H1 (cell line): ENCODE data around the gene TGOLN2. TPM values are rescaled to one million over a fixed set of nuclear protein-coding genes. Genes with fewer than 3 reads are reported as not detected.

ENCODE experiments used
- CTCF ChIA-PET: fragments of 300-600 bp; sonication (Branson Sonifier 250); formaldehyde crosslinking; loops from one replicate; lab custom pipeline; 2021; ENCODE audit not compliant: partially characterized antibody; lab: Charles Lee
- POLR2A ChIA-PET: fragments of 300-600 bp; sonication (Branson Sonifier 250); formaldehyde crosslinking; loops from one replicate; lab custom pipeline; 2021; ENCODE audit warnings: inconsistent platforms; ENCODE audit not compliant: partially characterized antibody; lab: Charles Lee
- DNase-seq, 2 experiments: peaks; one replicate each; pipeline versions ENCODE4 v3.0.0 to v3.0.0-alpha.2; 2010 to 2022; ENCODE audit warnings: low spot score in 2 of 2, low read depth in 1 of 2, mixed read lengths in 1 of 2
- FAIRE-seq: peaks from 2 replicates; lab custom pipeline; 2011; peaks lifted over from hg19 to GRCh38; lab: Jason Lieb, UNC
- H2AFZ ChIP-seq: 2 replicates; pipeline ENCODE4 v1.8.1; 2012; ENCODE audit warnings: low read length, inconsistent platforms
- H2AK5ac ChIP-seq: 2 replicates; pipeline ENCODE4 v1.6.1; 2013; ENCODE audit warnings: low read depth, low read length
- H2BK120ac ChIP-seq: replicated peaks from 2 replicates; pipeline ENCODE3; 2013; ENCODE audit warnings: low read depth, low read length, inconsistent platforms
- H2BK12ac ChIP-seq: 2 replicates; pipeline ENCODE4 v1.6.1; 2013; ENCODE audit warnings: low read depth, low read length
- H2BK15ac ChIP-seq: 2 replicates; pipeline ENCODE4 v1.6.1; 2013; ENCODE audit warnings: low read length
- H2BK20ac ChIP-seq: 2 replicates; pipeline ENCODE4 v1.6.1; 2013; ENCODE audit warnings: low read length
- H2BK5ac ChIP-seq: 2 replicates; pipeline ENCODE4 v1.6.1; 2013; ENCODE audit warnings: low read depth, low read length
- H3K14ac ChIP-seq: 2 replicates; pipeline ENCODE4 v1.6.1; 2013; ENCODE audit warnings: inconsistent platforms; ENCODE audit not compliant: insufficient read length
- H3K18ac ChIP-seq: 2 replicates; pipeline ENCODE4 v1.6.1; 2013; ENCODE audit warnings: low read length; ENCODE audit errors: extremely low read depth
- H3K23ac ChIP-seq: 2 replicates; pipeline ENCODE4 v1.6.1; 2013; ENCODE audit warnings: inconsistent platforms; ENCODE audit not compliant: insufficient read length
- H3K23me2 ChIP-seq: 2 replicates; pipeline ENCODE4 v1.6.1; 2013; ENCODE audit warnings: low read depth, low read length
- H3K27ac ChIP-seq: 2 replicates; pipeline ENCODE4 v1.6.1; 2011; ENCODE audit warnings: low read depth, low read length, inconsistent platforms
- H3K27me3 ChIP-seq, 4 experiments: replicated peaks in 1 of 4; 1 replicate in 1 of 4; 2 replicates in 3 of 4; pipeline versions ENCODE4 v1.6.1 to v1.8.1; 2011 to 2013; ENCODE audit warnings: low read length in 3 of 4, mild to moderate bottlenecking in 3 of 4, inconsistent platforms in 2 of 4, mixed read lengths in 2 of 4, moderate library complexity in 1 of 4; ENCODE audit not compliant: control insufficient read depth in 3 of 4, insufficient read depth in 3 of 4; ENCODE audit errors: extremely low read depth in 1 of 4
- H3K36me3 ChIP-seq, 4 experiments: 2 replicates each; pipeline versions ENCODE4 v1.6.1 to v1.8.1; 2011 to 2013; ENCODE audit warnings: mild to moderate bottlenecking in 4 of 4, low read length in 3 of 4, moderate library complexity in 2 of 4, control low read depth in 1 of 4, inconsistent platforms in 1 of 4; ENCODE audit not compliant: insufficient read depth in 4 of 4, control insufficient read depth in 2 of 4
- H3K4ac ChIP-seq: replicated peaks from 2 replicates; pipeline ENCODE3; 2013; ENCODE audit warnings: low read length, low read depth, mixed read lengths, inconsistent platforms; ENCODE audit not compliant: insufficient read length
- H3K4me1 ChIP-seq, 4 experiments: replicated peaks in 1 of 4; 1 replicate in 1 of 4; 2 replicates in 3 of 4; pipeline versions ENCODE4 v1.6.1 to v1.8.1; 2011 to 2013; ENCODE audit warnings: low read length in 3 of 4, inconsistent platforms in 2 of 4, mixed read lengths in 1 of 4; ENCODE audit not compliant: insufficient read depth in 4 of 4, control insufficient read depth in 3 of 4
- H3K4me2 ChIP-seq, 2 experiments: 2 replicates each; pipeline versions ENCODE4 v1.6.1 to v1.8.1; 2011 to 2013; ENCODE audit warnings: low read depth in 2 of 2, low read length in 2 of 2, control low read depth in 1 of 2, inconsistent platforms in 1 of 2, mild to moderate bottlenecking in 1 of 2; ENCODE audit not compliant: insufficient read depth in 1 of 2
- H3K4me3 ChIP-seq, 4 experiments: fragments of 200-600, 300-600 bp in 1 of 4; sonication (generic), shearing (Covaris generic), sonication (Bioruptor Twin) in 1 of 4; 2 replicates each; pipeline versions ENCODE4 v1.5.1 to v1.8.1; 2011 to 2016; ENCODE audit warnings: low read length in 4 of 4, low read depth in 3 of 4, control low read depth in 2 of 4, inconsistent platforms in 2 of 4, mild to moderate bottlenecking in 2 of 4, mixed read lengths in 1 of 4, moderate library complexity in 1 of 4; ENCODE audit not compliant: insufficient read depth in 2 of 4; ENCODE audit errors: extremely low read depth in 1 of 4
- H3K56ac ChIP-seq: replicated peaks from 2 replicates; pipeline ENCODE3; 2013; ENCODE audit warnings: low read depth, mild to moderate bottlenecking, mixed read lengths, low read length, inconsistent platforms; ENCODE audit not compliant: insufficient read length
- H3K79me1 ChIP-seq: 2 replicates; pipeline ENCODE4 v1.6.1; 2013; ENCODE audit warnings: low read depth, low read length, control low read depth
- H3K79me2 ChIP-seq, 2 experiments: 2 replicates each; pipeline versions ENCODE4 v1.6.1 to v1.8.1; 2012 to 2013; ENCODE audit warnings: low read length in 2 of 2, mild to moderate bottlenecking in 2 of 2, inconsistent platforms in 1 of 2; ENCODE audit not compliant: insufficient read depth in 2 of 2, control insufficient read depth in 1 of 2
- H3K9ac ChIP-seq, 4 experiments: replicated peaks in 1 of 4; 1 replicate in 1 of 4; 2 replicates in 3 of 4; pipeline versions ENCODE4 v1.6.1 to v1.8.1; 2011 to 2013; ENCODE audit warnings: low read depth in 3 of 4, low read length in 3 of 4, control low read depth in 2 of 4, mild to moderate bottlenecking in 2 of 4, moderate library complexity in 2 of 4, inconsistent platforms in 1 of 4; ENCODE audit errors: extremely low read depth in 1 of 4
- H3K9me3 ChIP-seq, 2 experiments: 2 replicates each; pipeline versions ENCODE4 v1.6.1 to v1.8.1; 2012 to 2013; ENCODE audit warnings: mild to moderate bottlenecking in 2 of 2, moderate library complexity in 2 of 2, control low read depth in 1 of 2, inconsistent platforms in 1 of 2, low read depth in 1 of 2, low read length in 1 of 2, mixed read lengths in 1 of 2; ENCODE audit not compliant: insufficient read depth in 2 of 2
- H4K20me1 ChIP-seq, 2 experiments: replicated peaks in 1 of 2; 2 replicates each; pipeline versions ENCODE3 to v1.8.1; 2011 to 2013; ENCODE audit warnings: inconsistent platforms in 2 of 2, low read length in 2 of 2, mild to moderate bottlenecking in 1 of 2; ENCODE audit not compliant: insufficient read depth in 2 of 2, control insufficient read depth in 1 of 2
- H4K5ac ChIP-seq: 2 replicates; pipeline ENCODE4 v1.6.1; 2013; ENCODE audit warnings: low read length, low read depth, mixed read lengths, inconsistent platforms; ENCODE audit not compliant: insufficient read length
- H4K8ac ChIP-seq: 2 replicates; pipeline ENCODE4 v1.8.0; 2013; ENCODE audit warnings: mild to moderate bottlenecking, moderate library complexity, low read length, inconsistent platforms; ENCODE audit not compliant: insufficient read depth; ENCODE audit errors: extremely low read depth
- H4K91ac ChIP-seq: replicated peaks from 2 replicates; pipeline ENCODE3; 2013; ENCODE audit warnings: low read length, mixed read lengths, inconsistent platforms; ENCODE audit not compliant: insufficient read length
- SAP30 ChIP-seq: fragments of 300-600 bp; sonication (generic); IDR thresholded peaks from 2 replicates; pipeline ENCODE4 v1.7.1; 2012; ENCODE audit warnings: low read length, moderate library complexity, mild to moderate bottlenecking, inconsistent platforms; ENCODE audit not compliant: insufficient read depth, insufficient replicate concordance
- SIRT6 ChIP-seq: IDR thresholded peaks from one replicate; pipeline ENCODE4 v1.7.1; 2012; ENCODE audit warnings: low read length, inconsistent platforms
- SIX5 ChIP-seq: IDR thresholded peaks from 2 replicates; pipeline ENCODE4 v1.6.1; 2011; ENCODE audit warnings: mild to moderate bottlenecking, low read depth, low read length
- TAF1 ChIP-seq: IDR thresholded peaks from 2 replicates; pipeline ENCODE4 v1.6.1; 2011; ENCODE audit warnings: mild to moderate bottlenecking, low read depth, low read length
- USF2 ChIP-seq: IDR thresholded peaks from 2 replicates; pipeline ENCODE4 v1.6.1; 2011; ENCODE audit warnings: low read length, improper control_type of control experiment
- WGBS, 2 experiments: shearing (Covaris generic) in 1 of 2; methylation state at CpG; one replicate each; pipeline versions ENCODE4 v1.1.6 to v1.1.7; 2013 to 2015; ENCODE audit warnings: low lambda C conversion rate in 2 of 2, mixed read lengths in 2 of 2, inconsistent platforms in 1 of 2, low coverage in 1 of 2, missing lambda C conversion rate in 1 of 2; ENCODE audit not compliant: insufficient replicate concordance in 2 of 2, insufficient coverage in 1 of 2, insufficient read length in 1 of 2; ENCODE audit errors: extremely low coverage in 1 of 2, missing lambda C conversion rate in 1 of 2; 5-methylcytosine and 5-hydroxymethylcytosine counted together
- polyA plus RNA-seq, 7 experiments: library from polyadenylated mRNA; depleted of rRNA in 3 of 7; stranded (reverse) in 5 of 7; unstranded in 2 of 7; fragments of >200 nt in 5 of 7; fragments of 200-250 nt in 2 of 7; gene quantifications; 1 replicate in 5 of 7; 2 replicates in 1 of 7; 4 replicates in 1 of 7; pipeline versions ENCODE4 v1.2.1 to v1.2.3, GENCODE V29; 2011 to 2013; ENCODE audit warnings: missing spikeins in 2 of 7, mixed read lengths in 2 of 7
- total RNA-seq: library from RNA; stranded (reverse); fragmentation: NEBNext Ultra II Directional; extraction: Animal tissue kit (Norgen Biotek cat#: 25700); gene quantifications from 2 replicates; pipeline ENCODE4 v1.2.1, GENCODE V29; 2021

The TGOLN2 gene
- total and polyA plus RNA-seq, 2 of the 8 experiments (the other 6 are each of a cell fraction or from before 2014, with no cell fraction given), result 33.9 to 38.9 TPM

- Histone ChIP-seq H2AFZ (no peak overlapping the region), H2BK120ac (no peak overlapping the region), H2BK20ac (no peak overlapping the region), H3K4me3 (no peak overlapping the region), H3K9me3 (no peaks in the 10 kb centered on the region), H3K36me3 (peaks cover 0 to 2% (median 0%) of the 10 kb centered on the region in 4 experiments; a peak in 1 of 8 replicates), H2AK5ac (no peak overlapping the region), H3K14ac (no peak overlapping the region), H3K27me3 (no peaks in the 10 kb centered on the region), H3K9ac (no peak overlapping the region), H4K5ac (no peak overlapping the region), H3K79me2 (no peaks in the 10 kb centered on the region), H3K4me1 (peaks cover 0 to 7% (median 1%) of the 10 kb centered on the region in 4 experiments; a peak in 3 of 7 replicates), H3K79me1 (no peaks in the 10 kb centered on the region), H4K91ac (no peak overlapping the region), H3K27ac (no peak overlapping the region), H3K23me2 (no peaks in the 10 kb centered on the region), H3K23ac (no peak overlapping the region), H4K20me1 (no peaks in the 10 kb centered on the region), H2BK5ac (no peak overlapping the region), H3K56ac (no peak overlapping the region), H4K8ac (no peak overlapping the region), H3K4me2 (no peak overlapping the region), H3K18ac (no peak overlapping the region), H2BK12ac (no peak overlapping the region), H2BK15ac (no peak overlapping the region), H3K4ac (no peak overlapping the region)
- FAIRE-seq, result no peak
- TF ChIP-seq USF2 (no peak), SIX5 (no peak), TAF1 (no peak), SAP30 (no peak), SIRT6 (no peak)
- POLR2A ChIA-PET, result interaction anchor here (1.0 kb wide), 1 partner anchor 17 kb away, joined by 4 read pairs; the partner anchor contains the start of gene TGOLN2
- 94% methylated on average over 14 of the region's 14 CpGs; no CpG with 5 or more reads in 1 of the 2 experiments for WGBS, 2 experiments
- CTCF ChIA-PET, result interaction anchor here (1.3 kb wide), 1 partner anchor 9 kb away, joined by 4 read pairs; no protein-coding TSS in a partner anchor
- DNase-seq, result no peak
Observed at GRCh38 chr2:85344356-85344954, 16.7 kb upstream of the TGOLN2 start.
